ENCODE results near the gene TSPAN18.

The TSPAN18 gene

DNA sequence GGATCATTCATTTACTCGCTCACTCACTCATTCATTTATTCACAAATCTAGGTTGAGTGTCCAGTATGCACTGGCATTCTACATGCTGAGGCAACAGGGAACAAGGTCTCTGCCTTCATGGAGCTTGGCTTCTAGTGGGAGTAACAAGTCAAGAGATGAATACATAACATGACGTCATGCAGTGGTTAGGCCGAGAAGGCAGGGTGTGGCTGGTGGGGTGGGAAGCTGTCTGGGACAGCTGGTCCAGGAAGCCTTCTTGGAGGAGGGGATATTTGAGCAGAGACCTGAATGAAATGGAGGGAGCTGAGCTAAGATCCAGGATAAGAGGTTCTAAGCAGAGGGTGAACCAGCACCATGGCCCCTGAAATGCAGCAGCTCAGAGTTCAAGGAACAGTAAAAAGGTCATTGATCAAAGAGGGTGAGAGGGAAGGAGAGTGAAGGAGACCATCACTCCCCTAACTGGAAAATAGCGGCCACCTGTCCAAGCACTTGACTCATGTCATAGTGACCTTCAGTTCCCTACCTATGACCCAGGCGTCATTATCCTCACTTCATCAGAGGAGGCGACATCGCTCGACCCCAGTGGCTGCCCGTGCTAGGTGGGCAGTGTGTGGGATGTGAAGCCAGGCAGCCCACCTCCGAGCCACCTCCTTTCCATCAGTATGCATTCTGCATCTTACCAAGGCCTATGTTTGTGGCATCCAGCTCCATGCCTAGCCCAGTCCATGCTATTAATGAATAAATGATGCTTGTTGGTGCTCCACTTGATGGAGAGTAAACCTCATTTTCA is 105.0 kb downstream of the TSPAN18 start:
- no peak for DNase-seq

DNA sequence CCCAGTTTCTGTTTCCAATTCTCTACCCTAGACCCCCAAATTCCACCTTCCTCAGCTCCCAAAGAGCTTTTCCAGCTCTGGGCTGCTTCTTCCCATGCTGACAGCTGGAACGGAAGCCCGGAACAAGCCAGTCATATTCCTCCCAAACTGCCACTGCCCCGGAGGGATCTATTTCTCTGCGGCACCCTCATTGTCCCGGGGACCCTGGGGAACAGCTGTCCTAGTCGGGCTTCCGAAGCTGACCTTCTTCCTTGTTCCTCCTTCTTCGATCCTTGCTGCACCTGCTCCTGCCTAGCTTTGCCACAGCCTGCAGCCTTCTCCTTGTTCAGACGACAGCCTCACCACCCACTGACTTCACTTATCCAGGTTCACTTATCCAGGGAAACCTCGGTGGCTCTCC is 105.7 kb downstream of the TSPAN18 start:
- DNase-seq, result no peak

GRCh38 chr11:44833221-44833876 is 106.6 kb downstream of the TSPAN18 start:
- no peak for DNase-seq

DNA sequence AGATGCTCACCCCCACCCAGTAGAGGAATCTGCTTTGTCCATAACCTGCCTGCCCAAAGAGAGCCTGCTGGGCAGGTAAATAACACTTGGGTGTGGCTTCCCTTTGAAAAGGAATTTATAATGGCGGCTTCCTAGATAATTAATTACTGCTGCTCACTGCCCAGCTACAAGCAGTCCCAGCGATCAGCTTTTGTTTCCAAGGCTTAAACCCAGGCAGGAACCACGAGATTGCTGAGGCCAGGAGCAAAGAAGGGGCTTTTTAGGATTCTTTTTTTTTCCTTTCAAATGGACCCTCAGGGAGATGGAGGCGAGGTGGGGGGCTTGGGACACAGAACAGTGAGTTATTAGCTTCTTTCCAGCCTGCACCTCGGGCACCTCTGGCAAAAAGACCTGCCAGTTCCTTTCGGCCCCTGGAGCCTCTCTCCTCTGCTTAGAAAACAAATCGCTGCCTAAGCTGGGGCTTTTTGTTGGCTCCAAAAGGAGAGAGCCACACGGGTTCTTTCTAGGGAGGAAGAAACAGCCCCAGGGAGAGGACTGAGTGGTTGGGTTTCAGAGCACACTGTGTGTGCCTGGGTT is 107.2 kb downstream of the TSPAN18 start:
- no peak for DNase-seq

GRCh38 chr11:44834846-44835245 is 108.1 kb downstream of the TSPAN18 start:
- DNase-seq, result no peak

DNA sequence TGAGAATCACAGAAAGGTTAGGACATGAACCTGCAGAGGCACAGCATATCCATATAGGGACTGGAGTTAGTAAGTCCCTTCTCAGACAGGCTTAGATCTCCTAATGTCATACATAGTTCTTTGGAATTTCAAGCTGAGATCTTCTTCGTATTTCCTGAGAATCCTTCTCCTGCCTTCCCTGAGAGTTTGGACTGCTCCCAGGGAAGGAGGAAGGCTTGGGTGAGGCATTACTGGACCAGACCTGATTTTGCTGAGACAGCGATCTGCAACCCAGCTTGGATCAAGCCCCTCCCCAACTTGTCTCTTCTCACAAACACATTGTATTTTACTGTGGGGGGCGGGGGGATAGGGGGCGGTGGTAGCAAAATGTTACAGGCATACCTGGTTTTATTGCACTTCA is 108.5 kb downstream of the TSPAN18 start:
- DNase-seq, result no peak

DNA sequence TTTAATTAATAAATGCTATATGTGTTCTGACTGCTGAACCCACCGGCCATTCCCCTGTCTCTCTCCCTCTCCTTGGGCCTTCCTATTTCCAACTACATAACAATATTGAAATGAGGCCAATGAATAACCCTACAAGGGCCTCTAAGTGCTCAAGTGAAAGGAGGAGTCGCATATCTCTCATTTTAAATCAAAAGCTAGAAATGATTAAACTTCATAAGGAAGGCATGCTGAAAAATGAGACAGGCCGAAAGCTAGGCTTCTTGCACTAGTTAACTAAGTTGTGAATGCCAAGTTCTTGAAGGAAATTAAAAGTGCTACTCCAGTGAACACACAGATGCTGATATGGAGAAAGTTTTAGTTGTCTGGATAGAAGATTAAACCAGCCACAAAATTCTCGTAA is 109.2 kb downstream of the TSPAN18 start:
- DNase-seq, result no peak

GRCh38 chr11:44837661-44838060 is 110.9 kb downstream of the TSPAN18 start:
- no peak for DNase-seq

- DNase-seq, result no peak
Observed at GRCh38 chr11:44839458-44840084, 112.8 kb downstream of the TSPAN18 start.

- no peak for DNase-seq
Observed at GRCh38 chr11:44840085-44840478, 113.3 kb downstream of the TSPAN18 start.

DNA sequence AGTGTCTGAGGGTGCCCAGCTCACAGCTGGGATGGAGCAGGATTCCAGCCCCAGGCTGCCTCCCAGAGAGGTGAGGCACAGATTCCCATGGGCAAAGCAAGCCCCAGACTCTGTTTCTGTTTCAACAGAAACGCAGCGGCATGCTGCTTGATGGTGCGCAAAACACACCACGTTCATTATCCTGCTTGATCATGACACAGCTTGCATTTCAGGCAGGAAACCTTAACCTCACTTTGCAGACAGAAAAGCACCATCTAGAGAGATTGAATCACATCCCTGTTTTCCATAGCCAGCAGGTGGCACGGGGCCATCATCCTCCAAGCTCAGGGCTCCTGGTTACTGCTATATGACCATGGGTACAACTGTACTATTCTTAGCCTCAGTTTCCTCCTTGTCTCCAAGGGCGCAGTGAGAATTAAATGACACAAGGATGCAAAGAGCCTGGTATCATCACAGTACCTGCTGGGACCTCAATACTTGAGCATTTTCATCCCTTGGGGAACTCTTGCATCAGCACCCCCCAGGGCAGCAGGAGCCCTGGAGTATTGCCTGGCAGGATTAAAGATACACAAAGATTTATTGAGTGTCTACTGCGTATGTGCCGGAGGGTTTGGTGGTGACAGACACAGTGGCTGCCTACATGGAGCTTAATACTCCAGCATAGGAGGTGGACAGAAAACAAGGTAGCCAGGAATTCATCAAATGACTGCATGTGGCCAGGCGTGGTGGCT is 113.9 kb downstream of the TSPAN18 start:
- no peak for DNase-seq

DNA sequence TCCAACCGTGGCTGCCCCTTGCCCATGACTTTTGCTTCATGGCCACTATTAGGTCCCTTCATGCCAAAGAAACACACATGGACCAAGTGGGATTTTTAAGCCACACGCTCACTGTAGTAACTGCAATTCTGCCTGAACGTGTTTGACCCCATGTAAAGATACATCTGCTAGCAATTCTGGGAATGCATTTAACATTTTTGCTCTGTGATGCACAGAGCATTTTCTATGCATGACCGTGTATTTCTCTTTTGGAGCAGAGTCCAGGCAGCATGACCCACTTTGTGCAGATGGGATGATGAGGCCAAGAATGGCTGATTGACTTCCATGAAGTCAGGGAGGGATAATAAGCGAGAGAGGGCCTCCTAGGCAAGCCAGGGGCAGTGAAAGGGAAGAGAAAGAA is 115.5 kb downstream of the TSPAN18 start:
- no peak for DNase-seq

DNA sequence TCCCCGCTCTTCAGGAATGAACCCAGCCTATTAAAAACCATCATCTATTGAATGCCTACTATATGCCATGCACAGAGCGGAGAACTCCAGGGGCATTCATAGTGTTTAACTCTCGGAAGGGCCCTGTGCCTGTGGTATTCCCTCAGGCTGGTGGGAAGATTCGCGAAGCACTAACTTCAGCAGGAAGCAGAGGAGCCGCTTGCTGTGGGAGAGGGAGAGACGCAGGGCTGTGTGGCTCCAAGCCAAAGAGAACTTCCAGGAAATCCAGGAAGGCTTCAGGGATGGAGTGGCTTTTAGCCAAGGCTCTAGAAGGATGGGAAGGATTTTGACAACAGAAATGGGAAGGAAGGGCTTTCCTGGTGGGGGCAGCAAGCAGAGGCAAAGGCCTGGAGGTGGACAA is 120.1 kb downstream of the TSPAN18 start:
- no peak for DNase-seq

DNA sequence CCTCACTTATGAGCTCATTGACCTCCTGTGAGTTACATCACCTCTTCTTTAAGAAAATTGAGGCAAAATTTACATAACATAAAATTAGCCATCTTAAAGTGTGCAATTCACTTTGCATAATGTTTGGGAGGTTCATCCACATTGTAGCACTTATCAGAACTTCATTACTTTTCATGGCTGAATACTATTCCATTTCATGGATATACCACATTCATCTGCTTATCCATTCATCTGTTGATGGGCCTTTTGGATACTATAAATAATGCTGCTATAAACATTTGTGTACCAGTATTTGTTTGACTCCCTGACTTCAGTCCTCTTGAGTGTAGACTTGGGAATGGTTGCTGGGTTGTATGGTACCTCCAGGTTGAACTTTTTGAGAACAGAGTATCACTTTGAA is 120.6 kb downstream of the TSPAN18 start:
- no peak for DNase-seq

GRCh38 chr11:44848203-44848962 is 121.6 kb downstream of the TSPAN18 start:
- no peak for DNase-seq

- no peak for DNase-seq
Observed at GRCh38 chr11:44848963-44849350, 122.2 kb downstream of the TSPAN18 start.

DNA sequence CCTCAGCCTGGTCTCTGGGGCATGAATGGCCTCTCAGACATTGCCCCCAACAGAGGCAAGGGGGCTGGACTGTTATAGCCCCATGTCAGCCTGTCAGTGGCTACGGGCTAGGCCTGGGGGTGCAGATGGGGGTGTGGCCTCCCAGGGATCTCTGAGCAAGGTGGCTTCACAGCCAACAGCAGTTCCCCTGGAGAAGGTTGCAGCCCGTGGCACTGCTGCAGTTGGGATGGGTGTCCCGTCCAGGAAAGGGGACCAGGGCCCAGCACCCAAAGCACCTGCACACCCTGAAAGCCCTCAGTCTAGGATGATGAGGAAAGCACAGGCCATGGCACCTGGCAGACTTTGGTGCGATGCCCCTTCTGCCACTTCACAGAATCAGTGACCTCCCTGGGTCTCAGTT is 122.7 kb downstream of the TSPAN18 start:
- DNase-seq, result no peak

DNA sequence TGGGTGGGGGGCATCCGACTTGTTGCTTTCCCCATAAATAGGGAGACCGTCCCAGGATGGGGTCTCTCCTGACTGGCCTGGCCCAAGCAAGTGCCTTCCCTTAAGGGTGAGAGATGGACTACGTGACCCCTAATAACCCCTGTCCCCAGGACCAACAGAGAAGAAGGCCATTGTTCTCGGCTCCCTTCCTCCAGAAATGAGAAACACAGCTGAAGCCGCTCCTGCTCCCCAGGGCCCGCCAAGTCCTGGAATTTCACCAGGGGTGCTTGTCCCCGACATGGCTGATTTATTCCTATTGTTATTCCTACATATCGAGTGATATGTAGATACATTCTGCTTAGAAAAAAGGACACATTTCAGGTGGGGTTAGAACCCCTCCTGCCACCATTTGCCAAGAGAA is 123.2 kb downstream of the TSPAN18 start:
- DNase-seq, result no peak

DNA sequence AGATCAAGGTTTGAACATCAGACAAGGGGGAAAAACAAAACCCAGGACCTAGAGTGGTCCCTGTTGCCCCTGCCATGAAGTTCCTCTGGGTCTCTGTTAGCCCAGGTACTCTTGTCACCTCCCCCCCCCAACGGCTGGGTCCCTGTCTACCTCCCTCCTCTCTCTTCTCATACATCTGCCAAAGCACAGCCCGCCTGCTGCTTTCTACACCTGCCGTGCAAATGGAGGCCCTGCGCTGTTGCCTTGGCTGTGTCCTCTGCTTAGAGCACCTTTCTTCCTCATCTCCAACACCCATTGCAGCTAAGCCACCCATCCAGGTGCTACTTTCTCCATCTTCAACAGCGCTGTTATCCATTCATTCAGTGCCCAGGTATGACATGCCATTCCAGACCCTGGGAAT is 124.7 kb downstream of the TSPAN18 start:
- DNase-seq, result no peak

GRCh38 chr11:44852159-44852747 is 125.5 kb downstream of the TSPAN18 start:
- DNase-seq, result no peak

DNA sequence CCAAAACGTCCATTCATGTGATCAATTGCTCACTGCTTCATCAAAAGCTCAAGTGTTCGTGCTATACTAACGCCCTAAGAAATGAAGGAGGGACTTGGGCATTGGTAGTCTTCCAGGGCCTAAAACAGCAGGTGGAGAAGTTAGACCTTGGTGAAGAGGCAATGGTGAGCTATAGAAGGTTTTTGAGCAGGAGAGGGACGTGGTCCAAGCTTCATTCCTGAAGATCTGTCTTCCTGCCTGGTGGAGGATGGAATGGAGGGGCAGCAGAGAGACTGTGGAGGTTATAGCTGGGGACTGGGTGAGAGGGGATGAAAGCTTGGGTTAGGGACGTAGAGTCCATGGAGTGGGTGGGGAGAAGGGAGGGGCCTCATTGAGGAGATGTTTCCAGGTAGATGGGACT is 126.2 kb downstream of the TSPAN18 start:
- no peak for DNase-seq

DNA sequence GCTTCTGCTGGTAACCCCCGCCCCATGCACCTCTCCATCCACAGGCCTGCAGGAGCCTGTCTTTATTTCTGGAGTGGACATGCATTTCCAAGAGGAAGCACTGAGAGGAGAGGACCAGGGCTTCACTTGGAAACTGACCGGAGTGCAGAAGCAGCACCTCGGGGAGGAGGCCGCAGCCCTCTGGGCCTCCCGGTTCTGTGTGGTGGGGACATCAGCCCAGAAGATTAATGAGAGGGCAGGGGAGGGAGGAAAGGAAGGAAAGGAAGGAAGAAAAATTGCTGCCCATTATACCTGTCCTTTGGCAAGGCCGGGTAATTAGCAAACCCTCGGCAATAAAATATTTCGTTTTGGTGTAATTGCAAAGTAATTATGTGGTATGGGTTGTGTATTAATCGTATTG is 126.9 kb downstream of the TSPAN18 start:
- no peak for DNase-seq

Measured in stimulated activated CD4-positive, alpha-beta T cell treated with anti-CD3 and anti-CD28 coated beads, Interleukin-12 subunit alpha, Interleukin-12 subunit beta, amount 100 ng/mL, for 4 hours (primary cell).